Measurements from ENCODE around the gene LRRIQ3.

GRCh38 chr1:74050386-74050785 is 147.6 kb downstream of the LRRIQ3 start:
- no peak for TF ChIP-seq CTCF (IDR thresholded peaks at IDR 0.05)
- no peak for TF ChIP-seq POLR2A (IDR thresholded peaks at IDR 0.05)
